GM21423 (cell line): Measurements from ENCODE around the gene NUDT3.
"Not testable (repeated sequence)": the region's sequence is repeated elsewhere in the genome, so short reads cannot be mapped to it uniquely, and the experiment has no call there.

ENCODE experiments used
- ATAC-seq: cut with Tn5 transposase; IDR thresholded peaks from one replicate; pipeline ENCODE4 v1.9.1; 2021; ENCODE audit warnings: mild to moderate bottlenecking, moderate library complexity; ENCODE audit not compliant: unreplicated experiment

NUDT3 gene

GRCh38 chr6:34269658-34270341 lies 122.7 kb downstream of the NUDT3 start:
- not testable (repeated sequence) for ATAC-seq

- ATAC-seq: not testable (repeated sequence)
Observed at GRCh38 chr6:34269132-34269531, 123.3 kb downstream of the NUDT3 start.

DNA sequence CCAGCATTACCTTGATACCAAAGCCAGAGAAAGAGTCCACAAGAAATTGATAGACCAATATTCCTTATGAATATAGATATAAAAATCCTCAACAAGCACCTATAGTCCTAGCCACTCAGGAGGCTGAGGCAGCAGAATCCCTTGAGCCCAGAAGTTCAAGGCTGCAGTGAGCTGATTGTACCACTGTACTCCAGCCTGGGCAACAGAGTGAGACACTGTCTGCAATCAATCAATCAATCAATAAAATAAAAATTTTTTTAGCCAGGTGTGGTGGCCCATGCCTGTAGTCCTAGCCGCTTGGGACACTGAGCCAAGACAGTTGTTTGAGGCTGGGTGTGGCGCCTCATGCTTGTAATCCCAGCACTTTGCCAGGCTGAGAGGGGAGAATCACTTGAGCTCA lies 124.7 kb downstream of the NUDT3 start:
- ATAC-seq: no peak

- not testable (repeated sequence) for ATAC-seq
Observed at GRCh38 chr6:34263484-34263883, 129.0 kb downstream of the NUDT3 start.

GRCh38 chr6:34260576-34261267 lies 131.7 kb downstream of the NUDT3 start:
- ATAC-seq: no peak

- no peak for ATAC-seq
Observed at GRCh38 chr6:34259529-34260069, 132.9 kb downstream of the NUDT3 start.

DNA sequence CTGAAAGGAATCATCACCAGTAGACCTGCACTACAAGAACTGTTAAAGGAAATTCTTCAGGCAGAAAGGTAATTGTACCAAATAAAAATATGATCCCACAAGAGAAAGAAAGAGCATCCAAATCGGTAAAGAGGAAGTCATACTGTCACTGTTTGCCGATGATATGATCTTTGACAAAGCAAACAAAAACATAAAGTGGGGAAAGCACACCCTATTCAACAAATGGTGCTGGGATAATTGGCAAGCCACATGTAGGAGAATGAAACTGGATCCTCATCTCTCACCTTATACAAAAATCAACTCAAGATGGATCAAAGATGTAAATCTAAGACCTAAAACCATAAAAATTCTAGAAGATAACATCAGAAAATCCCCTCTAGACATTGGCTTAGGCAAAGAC lies 140.1 kb downstream of the NUDT3 start:
- ATAC-seq: not testable (repeated sequence)

GRCh38 chr6:34249469-34250261 lies 142.8 kb downstream of the NUDT3 start:
- peak; percentile 16 for ATAC-seq

DNA sequence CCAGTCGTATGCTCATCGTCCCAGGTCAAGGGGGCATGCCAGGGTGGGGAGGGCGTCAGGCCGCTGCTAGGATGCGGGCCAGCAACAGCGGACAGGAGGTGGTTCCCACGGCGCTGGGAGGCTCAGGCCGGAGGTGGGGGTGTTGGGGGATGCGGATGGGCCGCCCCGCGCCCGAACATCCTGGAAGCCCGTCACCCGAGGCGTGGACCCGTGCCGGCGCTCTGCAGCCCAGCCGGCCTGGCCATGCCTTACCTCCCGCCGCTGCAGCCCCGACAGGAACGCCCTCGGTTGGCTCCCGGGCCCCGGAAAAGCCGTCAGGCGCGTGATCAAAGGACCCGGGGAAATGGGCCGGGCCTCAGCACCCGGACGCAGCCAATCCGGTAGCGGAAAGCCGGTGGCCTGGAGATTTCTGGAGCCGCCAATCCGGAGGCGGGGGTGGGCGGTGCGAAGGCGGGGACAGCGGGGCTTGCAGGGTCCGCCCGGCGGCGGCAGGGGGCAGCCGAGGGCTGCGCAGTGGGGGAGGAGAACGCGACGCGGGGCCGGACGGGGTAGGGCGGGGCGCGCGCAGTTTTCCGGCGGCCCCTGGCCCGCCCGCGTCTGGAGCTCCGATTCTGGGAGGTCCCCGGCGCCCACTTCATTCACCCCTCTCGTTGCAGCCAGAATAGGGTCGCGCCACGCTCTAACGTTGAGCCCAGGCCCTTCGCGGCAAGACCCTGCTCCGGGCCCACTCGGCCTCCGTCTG lies 143.6 kb downstream of the NUDT3 start, which contains the start of gene SMIM29:
TSS of gene SMIM29 (minus strand) at position 280 of the 742 bp plus-strand sequence. CDS start 1,215 bp downstream, outside the sequence.
- ATAC-seq: peak; percentile 82

DNA sequence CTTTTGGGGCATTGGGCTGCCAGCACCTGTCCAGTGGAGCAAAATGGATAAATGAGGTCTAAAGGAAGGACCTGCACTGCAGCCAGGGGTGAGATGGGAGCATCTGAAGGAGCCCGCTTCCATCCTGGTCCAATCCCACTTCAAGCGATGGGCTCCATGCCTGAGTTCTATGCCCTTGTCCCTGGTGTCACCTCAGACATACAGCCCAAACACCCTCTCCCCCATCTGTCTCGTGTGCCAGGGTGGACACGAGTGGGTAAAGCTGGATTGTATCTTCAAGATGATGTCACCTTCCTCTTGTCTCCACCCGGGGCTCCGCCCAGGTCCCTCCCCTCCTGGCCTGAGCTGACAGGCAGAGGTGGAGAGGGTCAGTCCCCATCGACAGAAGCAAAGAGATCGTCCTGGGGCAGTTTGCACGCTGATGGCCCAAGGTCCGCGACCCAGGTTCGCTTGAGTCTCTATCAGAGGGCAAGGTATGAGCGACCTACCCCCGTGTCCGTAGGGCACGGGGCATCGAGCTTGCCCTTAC lies 144.2 kb downstream of the NUDT3 start:
- ATAC-seq: peak; percentile 23

GRCh38 chr6:34247481-34248197 lies 144.8 kb downstream of the NUDT3 start:
- ATAC-seq: no peak

- ATAC-seq: no peak
Observed at GRCh38 chr6:34246563-34247391, 145.7 kb downstream of the NUDT3 start.

- ATAC-seq: no peak
Observed at GRCh38 chr6:34246249-34246562, 146.3 kb downstream of the NUDT3 start.

DNA sequence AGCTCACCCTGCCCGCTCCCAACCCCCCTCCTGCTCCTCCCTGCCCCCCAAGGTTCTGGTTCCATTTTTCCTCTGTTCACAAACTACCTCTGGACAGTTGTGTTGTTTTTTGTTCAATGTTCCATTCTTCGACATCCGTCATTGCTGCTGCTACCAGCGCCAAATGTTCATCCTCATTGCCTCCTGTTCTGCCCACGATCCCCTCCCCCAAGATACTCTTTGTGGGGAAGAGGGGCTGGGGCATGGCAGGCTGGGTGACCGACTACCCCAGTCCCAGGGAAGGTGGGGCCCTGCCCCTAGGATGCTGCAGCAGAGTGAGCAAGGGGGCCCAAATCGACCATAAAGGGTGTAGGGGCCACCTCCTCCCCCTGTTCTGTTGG lies 146.7 kb downstream of the NUDT3 start:
- not testable (repeated sequence) for ATAC-seq

DNA sequence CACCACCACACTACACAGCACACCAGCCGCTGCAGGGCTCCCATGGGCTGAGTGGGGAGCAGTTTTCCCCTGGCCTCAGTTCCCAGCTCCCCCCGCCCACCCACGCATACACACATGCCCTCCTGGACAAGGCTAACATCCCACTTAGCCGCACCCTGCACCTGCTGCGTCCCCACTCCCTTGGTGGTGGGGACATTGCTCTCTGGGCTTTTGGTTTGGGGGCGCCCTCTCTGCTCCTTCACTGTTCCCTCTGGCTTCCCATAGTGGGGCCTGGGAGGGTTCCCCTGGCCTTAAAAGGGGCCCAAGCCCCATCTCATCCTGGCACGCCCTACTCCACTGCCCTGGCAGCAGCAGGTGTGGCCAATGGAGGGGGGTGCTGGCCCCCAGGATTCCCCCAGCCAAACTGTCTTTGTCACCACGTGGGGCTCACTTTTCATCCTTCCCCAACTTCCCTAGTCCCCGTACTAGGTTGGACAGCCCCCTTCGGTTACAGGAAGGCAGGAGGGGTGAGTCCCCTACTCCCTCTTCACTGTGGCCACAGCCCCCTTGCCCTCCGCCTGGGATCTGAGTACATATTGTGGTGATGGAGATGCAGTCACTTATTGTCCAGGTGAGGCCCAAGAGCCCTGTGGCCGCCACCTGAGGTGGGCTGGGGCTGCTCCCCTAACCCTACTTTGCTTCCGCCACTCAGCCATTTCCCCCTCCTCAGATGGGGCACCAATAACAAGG lies 147.3 kb downstream of the NUDT3 start:
- ATAC-seq: not testable (repeated sequence)

- ATAC-seq: no peak
Observed at GRCh38 chr6:34243901-34244884, 148.3 kb downstream of the NUDT3 start.

DNA sequence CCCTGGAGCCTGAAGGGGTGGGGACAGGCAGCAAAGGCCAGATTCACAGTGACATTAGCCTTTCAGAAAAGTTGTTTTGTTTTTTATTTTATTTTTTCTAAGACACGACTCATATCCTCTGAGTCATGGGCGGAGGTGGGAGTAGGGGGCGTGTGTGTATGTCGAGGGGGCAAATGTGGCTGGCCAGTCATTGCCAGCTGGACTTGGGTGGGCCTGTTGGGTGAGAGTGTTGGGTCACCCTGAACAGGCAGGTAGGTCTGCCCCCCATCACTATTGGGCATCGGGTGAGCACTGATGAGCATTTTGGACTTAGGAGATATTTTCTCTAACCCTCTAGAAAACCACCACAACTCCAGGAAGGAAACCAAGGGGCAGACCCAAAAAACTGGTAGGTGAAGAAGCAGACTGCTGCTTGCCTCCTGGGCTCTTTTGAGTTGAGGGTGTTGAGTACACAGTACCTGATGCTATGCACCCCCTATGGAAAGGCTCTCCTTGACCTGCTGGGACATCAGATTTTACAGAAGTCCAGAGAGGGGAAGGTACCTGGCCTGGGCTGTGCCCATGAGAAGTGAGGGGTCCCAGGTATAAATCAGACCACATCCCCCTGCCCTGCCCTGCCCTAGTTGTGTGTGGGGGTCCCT lies 149.2 kb downstream of the NUDT3 start:
- no peak for ATAC-seq
